ENCODE measurements around the gene NPHP4. TPM values are rescaled to one million over a fixed set of nuclear protein-coding genes. Genes with fewer than 3 reads are reported as not detected.

The NPHP4 gene
- total RNA-seq, 4 donors from 2014 or later: 9.2 to 35.5 (median 18.3) TPM

GRCh38 chr1:5971471-5972197 lies 20.6 kb downstream of the NPHP4 start:
- peak in 1 of 3 donors; percentile 31 for DNase-seq
- Histone ChIP-seq H3K4me1 (peaks cover 0 to 11% (median 0%) of the 10 kb centered on the region in 4 donors), H3K27ac (no peak overlapping the region), H3K4me3 (no peak overlapping the region), H3K9me3 (no peaks in the 10 kb centered on the region), H3K36me3 (peaks cover 0 to 9% (median 0%) of the 10 kb centered on the region in 3 donors), H3K27me3 (no peaks in the 10 kb centered on the region)
- TF ChIP-seq POLR2A (IDR thresholded peaks at IDR 0.05) (no peak), CTCF (IDR thresholded peaks at IDR 0.05) (no peak)

- H3K36me3 ChIP-seq: peaks cover 0 to 11% (median 0%) of the 10 kb centered on the region in 3 donors
- no peaks in the 10 kb centered on the region for H3K27me3 ChIP-seq
- H3K4me1 ChIP-seq: peaks cover 0 to 11% (median 0%) of the 10 kb centered on the region in 4 donors
- H3K27ac ChIP-seq: no peak overlapping the region
- no peak for TF ChIP-seq POLR2A (IDR thresholded peaks at IDR 0.05)
- TF ChIP-seq CTCF (IDR thresholded peaks at IDR 0.05): no peak
- H3K9me3 ChIP-seq: no peaks in the 10 kb centered on the region
- DNase-seq: peak in 1 of 3 donors; percentile 51
- H3K4me3 ChIP-seq: no peak overlapping the region
These were observed 21.5 kb downstream of the NPHP4 start for GRCh38 chr1:5970610-5971273.

GRCh38 chr1:5969168-5969567 lies 23.1 kb downstream of the NPHP4 start:
- H3K27ac ChIP-seq: no peak overlapping the region
- H3K9me3 ChIP-seq: no peaks in the 10 kb centered on the region
- DNase-seq: peak in 1 of 3 donors; percentile 37
- peaks cover 0 to 11% (median 0%) of the 10 kb centered on the region in 3 donors for H3K36me3 ChIP-seq
- H3K4me3 ChIP-seq: no peak overlapping the region
- TF ChIP-seq POLR2A (IDR thresholded peaks at IDR 0.05): no peak
- no peak for TF ChIP-seq CTCF (IDR thresholded peaks at IDR 0.05)
- peaks cover 0 to 4% (median 0%) of the 10 kb centered on the region in 4 donors for H3K4me1 ChIP-seq
- H3K27me3 ChIP-seq: no peaks in the 10 kb centered on the region

GRCh38 chr1:5968161-5968736 lies 24.0 kb downstream of the NPHP4 start:
- no peak overlapping the region for H3K4me3 ChIP-seq
- TF ChIP-seq CTCF (IDR thresholded peaks at IDR 0.05): no peak
- no peak for TF ChIP-seq POLR2A (IDR thresholded peaks at IDR 0.05)
- H3K27me3 ChIP-seq: no peaks in the 10 kb centered on the region
- no peaks in the 10 kb centered on the region for H3K9me3 ChIP-seq
- DNase-seq: peak in 1 of 3 donors; percentile 12
- peaks cover 0 to 11% (median 0%) of the 10 kb centered on the region in 3 donors for H3K36me3 ChIP-seq
- peaks cover 0 to 4% (median 0%) of the 10 kb centered on the region in 4 donors for H3K4me1 ChIP-seq
- no peak overlapping the region for H3K27ac ChIP-seq

- Histone ChIP-seq H3K4me1 (peaks cover 0 to 4% (median 0%) of the 10 kb centered on the region in 4 donors), H3K27me3 (no peaks in the 10 kb centered on the region), H3K36me3 (peaks cover 0 to 13% (median 0%) of the 10 kb centered on the region in 3 donors), H3K4me3 (no peak overlapping the region), H3K9me3 (no peaks in the 10 kb centered on the region), H3K27ac (no peak overlapping the region)
- peak in 1 of 3 donors; percentile 33 for DNase-seq
- TF ChIP-seq CTCF (IDR thresholded peaks at IDR 0.05) (no peak), POLR2A (IDR thresholded peaks at IDR 0.05) (no peak)
These were observed 24.7 kb downstream of the NPHP4 start for GRCh38 chr1:5967351-5968160.
